NB4 (cell line): ENCODE results near the gene SLC5A4.

Experiments used
- DNase-seq: peaks from one replicate; pipeline ENCODE4 v3.0.0; 2010; ENCODE audit warnings: low read depth
- H3K4me3 ChIP-seq: one replicate; pipeline ENCODE4 v1.5.1; 2011; ENCODE audit warnings: mild to moderate bottlenecking, low read depth, low read length, moderate library complexity
- CTCF ChIP-seq: IDR thresholded peaks from one replicate; pipeline ENCODE4 v1.5.1; 2012; ENCODE audit warnings: low read depth, low read length
- MYC ChIP-seq: IDR thresholded peaks from 2 replicates; pipeline ENCODE4 v1.6.1; 2011; ENCODE audit warnings: low read depth, low read length
- POLR2A ChIP-seq: IDR thresholded peaks from 2 replicates; pipeline ENCODE4 v1.6.1; 2011; ENCODE audit warnings: mild to moderate bottlenecking; ENCODE audit not compliant: insufficient read length; ENCODE audit errors: extremely low read depth
- TF ChIP-seq, protein P1 (sequence below): IDR thresholded peaks from 2 replicates; pipeline ENCODE4 v1.6.1; 2011; ENCODE audit warnings: low read depth, low read length

The SLC5A4 gene

DNA sequence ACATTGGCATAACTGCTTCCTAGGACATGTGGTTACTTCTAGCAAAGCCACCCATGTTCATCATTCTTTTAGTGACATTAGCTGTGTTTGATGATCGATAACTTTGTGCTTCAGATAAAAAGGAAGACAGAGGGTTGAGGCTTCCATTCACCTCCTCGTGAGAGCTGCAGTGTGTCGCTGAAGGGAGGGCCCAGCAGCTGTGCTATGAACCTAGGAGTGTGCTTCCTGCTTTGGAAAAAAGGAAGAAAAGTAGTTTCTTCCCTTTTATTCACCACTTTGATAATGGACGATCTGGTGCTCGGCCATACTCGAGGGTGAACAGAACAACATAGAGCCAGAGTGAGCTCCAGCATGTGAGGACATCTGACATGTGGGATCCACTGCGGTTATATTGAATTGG is 44.1 kb downstream of the SLC5A4 start:
- no peak for TF ChIP-seq MYC
- TF ChIP-seq POLR2A: no peak
- TF ChIP-seq CTCF: no peak
- TF ChIP-seq, protein P1, sequence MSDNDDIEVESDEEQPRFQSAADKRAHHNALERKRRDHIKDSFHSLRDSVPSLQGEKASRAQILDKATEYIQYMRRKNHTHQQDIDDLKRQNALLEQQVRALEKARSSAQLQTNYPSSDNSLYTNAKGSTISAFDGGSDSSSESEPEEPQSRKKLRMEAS: no peak
- H3K4me3 ChIP-seq: no peak overlapping the region
- DNase-seq: no peak

- TF ChIP-seq POLR2A (no peak), CTCF (no peak), MYC (no peak)
- TF ChIP-seq, protein P1: no peak
- no peak for DNase-seq
- no peak overlapping the region for H3K4me3 ChIP-seq
These were observed 46.5 kb downstream of the SLC5A4 start for GRCh38 chr22:32208681-32209080.

DNA sequence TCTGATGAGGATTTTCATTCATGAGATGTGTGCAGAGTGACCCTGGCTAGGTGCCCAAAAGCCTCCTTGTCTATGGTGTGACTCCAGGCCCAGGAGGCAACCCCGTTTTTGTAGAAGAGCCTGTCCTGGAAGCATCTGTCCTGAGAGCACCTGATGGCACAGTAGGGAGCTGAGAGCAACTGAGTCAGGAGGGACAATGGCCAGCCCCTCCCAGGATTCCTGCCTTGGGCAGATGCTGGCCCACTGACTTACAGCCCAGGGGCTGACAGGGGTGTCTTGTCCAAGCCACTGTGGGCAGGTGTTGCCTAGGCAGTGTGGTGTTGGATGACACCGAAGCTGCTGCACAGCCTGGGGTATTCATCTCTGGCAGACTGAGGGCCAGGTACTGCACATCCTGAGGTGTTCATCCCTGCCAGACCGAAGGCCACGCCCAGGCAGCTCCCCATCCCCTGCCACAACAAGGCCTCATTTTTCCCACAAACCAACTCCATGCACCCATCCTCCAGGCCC is 47.1 kb downstream of the SLC5A4 start:
- TF ChIP-seq POLR2A (no peak), CTCF (no peak)
- no peak overlapping the region for H3K4me3 ChIP-seq
- DNase-seq: no peak

GRCh38 chr22:32206774-32207758 is 48.1 kb downstream of the SLC5A4 start:
- TF ChIP-seq CTCF (peak; percentile 68), POLR2A (no peak)
- DNase-seq: peak; percentile 68
- H3K4me3 ChIP-seq: no peak overlapping the region

DNA sequence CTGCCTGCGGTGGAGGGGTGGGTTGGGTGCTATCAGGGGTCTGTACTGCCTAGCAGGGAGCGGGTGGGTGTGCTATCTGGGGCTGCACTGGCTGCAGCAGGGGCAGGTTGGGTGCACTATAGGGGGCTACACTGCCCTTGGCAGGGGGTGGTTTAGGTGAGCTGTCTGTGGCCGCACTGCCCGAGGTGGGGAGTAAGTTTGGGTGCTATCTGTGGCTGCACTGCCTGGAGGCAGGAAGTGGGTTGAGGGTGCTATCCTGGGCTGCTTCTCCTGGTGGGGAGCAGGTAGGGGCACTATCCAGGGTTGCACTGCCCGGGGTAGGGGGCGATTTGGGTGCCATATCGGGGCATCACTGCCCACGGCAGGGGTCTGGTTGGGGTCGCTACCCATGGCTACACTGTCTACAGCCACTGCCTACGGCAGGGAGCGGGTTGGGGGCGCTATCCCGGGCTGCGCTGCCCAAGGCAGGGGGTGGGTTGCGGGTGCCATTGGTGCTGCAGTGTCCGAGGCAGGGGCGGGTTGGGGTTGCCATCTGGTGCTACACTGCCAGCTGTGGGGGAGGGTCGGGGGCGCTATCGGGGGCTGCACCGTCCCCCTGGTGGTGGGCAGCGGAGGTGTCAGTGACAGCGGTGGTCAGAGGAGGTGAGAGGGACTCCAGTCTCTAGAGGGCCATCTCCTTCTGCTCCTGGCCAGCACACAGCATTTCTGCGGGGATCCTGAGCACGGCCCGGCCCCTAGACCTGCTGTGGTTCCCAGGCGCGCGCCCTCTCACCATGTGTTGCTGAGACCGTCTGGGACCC is 49.0 kb downstream of the SLC5A4 start:
- TF ChIP-seq CTCF (no peak), POLR2A (no peak), MYC (no peak)
- TF ChIP-seq, protein P1: no peak
- no peak for DNase-seq
- no peak overlapping the region for H3K4me3 ChIP-seq
